NCI-H2171 (cell line): ENCODE measurements around the gene CACNG8.
"Not testable (repeated sequence)": the region's sequence is repeated elsewhere in the genome, so short reads cannot be mapped to it uniquely, and the experiment has no call there.

Source experiments
- DNase-seq: peaks from one replicate; lab custom pipeline; 2025; lab: John Stamatoyannopoulos, UW

The CACNG8 gene

DNA sequence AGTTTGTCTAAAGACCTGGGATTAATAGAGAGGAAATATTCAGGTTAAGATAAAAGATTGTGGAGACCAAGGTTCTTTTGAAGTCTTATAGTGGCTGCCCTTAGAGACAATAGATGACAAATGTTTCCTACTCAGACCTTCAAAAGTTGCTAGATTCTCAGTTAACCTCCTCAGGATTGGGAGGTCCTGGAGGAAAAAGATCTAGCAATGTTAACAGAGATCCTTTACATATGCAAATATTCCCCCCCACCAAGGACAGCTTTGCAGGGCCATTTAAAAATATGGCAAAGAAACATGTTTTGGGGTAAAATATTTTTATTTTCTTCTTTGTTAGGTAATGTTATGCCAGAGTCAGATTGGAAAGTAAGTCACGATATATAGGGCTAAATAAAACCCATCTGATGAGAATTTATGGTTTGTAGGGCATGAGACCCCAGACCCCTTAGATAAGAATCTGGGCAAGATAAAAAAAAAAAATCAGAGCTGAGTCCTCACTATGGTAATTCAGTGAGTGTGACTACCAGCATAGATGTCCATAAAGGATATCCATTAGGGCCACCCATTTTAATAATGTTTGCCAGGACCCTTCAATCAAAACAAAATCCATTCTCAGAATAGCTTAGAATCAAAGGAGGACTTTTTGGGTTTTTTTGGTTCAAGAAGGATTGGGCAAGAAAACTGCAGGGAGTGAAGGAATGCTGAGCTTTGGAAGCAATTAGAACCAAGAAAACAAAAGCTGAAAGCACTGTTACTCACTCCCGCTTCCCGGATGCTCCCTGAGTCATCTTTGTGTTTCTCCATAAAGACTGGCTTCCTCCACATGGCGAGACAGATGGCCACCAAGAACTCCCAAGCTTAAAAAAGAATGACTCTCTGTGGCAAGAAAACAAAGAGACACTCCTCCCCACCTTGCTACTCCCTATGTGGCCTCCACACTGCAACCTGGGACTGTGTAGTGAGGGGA lies 72.8 kb downstream of the CACNG8 start:
- no peak for DNase-seq

DNA sequence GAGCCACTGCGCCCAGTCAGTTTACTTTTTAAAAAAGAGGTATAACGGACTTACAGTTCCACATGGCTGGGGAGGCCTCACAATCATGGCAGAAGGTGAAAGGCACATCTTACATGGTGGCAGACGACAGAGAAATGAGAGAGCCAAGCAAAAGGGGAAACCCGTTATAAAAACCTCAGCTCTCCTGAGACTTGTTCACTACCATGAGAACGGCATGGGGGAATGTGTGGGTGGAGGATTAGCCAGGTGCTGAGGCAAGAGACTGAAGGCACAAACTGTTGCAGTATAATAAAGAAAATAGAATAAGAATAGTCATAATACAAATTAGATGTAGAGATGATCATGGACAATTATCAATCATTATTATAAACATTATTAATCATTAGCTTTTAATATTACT lies 73.8 kb downstream of the CACNG8 start:
- not testable (repeated sequence) for DNase-seq
